ENCODE data around the gene NOXO1. TPM values are rescaled to one million over a fixed set of nuclear protein-coding genes. Genes with fewer than 3 reads are reported as not detected.

The NOXO1 gene
- total and polyA plus RNA-seq, 10 of the 15 experiments (the other 5 are each of a cell fraction or from before 2014, with no cell fraction given), result 0.09 to 0.76 (median 0.26) TPM; not detected in 4

DNA sequence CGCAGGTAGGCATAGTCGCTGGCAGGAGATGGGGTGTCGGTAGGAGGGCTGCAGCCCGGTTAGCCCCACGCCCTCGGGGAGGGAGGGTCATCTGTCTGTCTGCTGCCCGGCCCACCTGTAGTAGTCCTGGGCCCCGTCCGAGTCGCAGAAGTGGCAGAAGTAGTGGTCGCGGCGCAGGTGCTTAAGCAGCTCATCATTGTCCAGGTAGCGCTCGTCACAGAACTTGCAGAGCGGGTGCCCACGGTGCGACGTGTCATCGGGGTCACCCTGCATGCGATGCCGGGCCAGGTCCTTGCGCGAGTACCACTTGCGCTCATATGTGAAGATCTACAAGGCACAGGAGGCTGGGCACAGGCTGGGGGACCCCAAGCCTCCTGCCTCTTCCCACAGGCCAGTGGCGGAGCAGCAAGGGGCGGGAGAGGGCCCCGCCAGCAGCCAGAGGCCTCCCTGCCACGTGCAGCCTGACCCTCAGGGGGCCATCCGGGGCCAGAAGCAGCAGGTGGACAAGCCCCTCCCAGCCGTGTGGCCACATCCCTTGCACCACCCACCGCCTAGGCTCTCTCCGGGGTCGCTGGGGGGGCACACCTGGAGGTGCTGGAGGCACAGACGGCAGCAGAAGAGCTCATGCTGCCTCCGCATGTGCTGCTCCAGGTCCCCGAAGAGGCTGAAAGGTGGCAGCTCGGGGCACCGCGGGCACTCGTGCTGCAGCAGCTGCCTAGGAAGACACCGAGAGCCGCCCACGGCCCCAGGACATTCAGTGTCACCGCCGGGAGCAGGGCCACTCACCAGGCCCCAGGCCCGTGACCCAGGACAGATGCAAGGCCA lies 21.3 kb upstream of the NOXO1 start:
- WGBS (ENCODE audit: insufficient coverage, insufficient replicate concordance, low lambda C conversion rate, missing lambda C conversion rate), result 93% methylated on average over 47 of the region's 47 CpGs
- ChIA-PET RAD21 (ENCODE audit: unreplicated experiment) (interaction anchor here (0.6 to 2.5 kb wide), 4 partner anchors 12 to 152 kb away, joined by 3 to 14 read pairs (median 4); partner anchors contain the start of gene RPL3L), POLR2A (interaction anchor here (1.8 to 2.2 kb wide), 2 partner anchors 9 to 12 kb away, joined by 6 to 10 read pairs; no protein-coding TSS in a partner anchor), SMC1A (ENCODE audit: uncharacterized antibody, unreplicated experiment) (interaction anchor here (2.1 kb wide), 1 partner anchor 138 kb away, joined by 14 read pairs; no protein-coding TSS in a partner anchor), CTCF (interaction anchor here (0.6 to 4.3 kb wide), 9 partner anchors 9 to 197 kb away, joined by 3 to 54 read pairs (median 5); no protein-coding TSS in a partner anchor)
- Histone ChIP-seq H3K27ac (ENCODE audit: control insufficient read depth, insufficient read depth) (no peak overlapping the region), H3K27me3 (replicated peaks in 1 of 2; ENCODE audit: control insufficient read depth in 2 of 2, insufficient read depth in 2 of 2, low read length in 1 of 2) (no peaks in the 10 kb centered on the region), H3K4me1 (ENCODE audit: control insufficient read depth, insufficient read depth, low read length) (peaks cover 14% of the 10 kb centered on the region), H3K4me2 (ENCODE audit: control insufficient read depth, insufficient read depth) (no peak overlapping the region), H3K36me3 (ENCODE audit: control insufficient read depth in 2 of 2, insufficient read depth in 2 of 2, low read length in 1 of 2) (peaks cover 0 to 50% of the 10 kb centered on the region in 2 experiments; a peak in 3 of 4 replicates), H3K4me3 (no peak overlapping the region), H3K9ac (ENCODE audit: control insufficient read depth, insufficient read depth, low read length) (no peak overlapping the region), H2AFZ (ENCODE audit: control insufficient read depth, low read depth, low read length) (no peak overlapping the region), H3K9me3 (replicated peaks; ENCODE audit: control insufficient read depth, insufficient read depth, low read length) (no peaks in the 10 kb centered on the region), H4K20me1 (ENCODE audit: control insufficient read depth, insufficient read depth) (peaks cover 6% of the 10 kb centered on the region), H3K79me2 (ENCODE audit: control insufficient read depth, insufficient read depth, low read length) (peaks cover 38% of the 10 kb centered on the region)
- peak; percentile 2; the same call in 1 of the 2 replicates for TF ChIP-seq POLR2A (IDR thresholded peaks at IDR 0.05; ENCODE audit: low read depth, low read length)
- TF ChIP-seq MXI1 (IDR thresholded peaks at IDR 0.05; ENCODE audit: low read depth, low read length), result no peak
- intact Hi-C loops (cut with micrococcal nuclease; ENCODE audit: unreplicated experiment) (no loop called here), in situ Hi-C loops (cut with MboI) (no loop called here)
- ATAC-seq, result no peak
- no peak for DNase-seq (ENCODE audit: low read depth, low spot score)
- BruUV-seq (replicated peaks), result no TSS peak
- no peak for FAIRE-seq

DNA sequence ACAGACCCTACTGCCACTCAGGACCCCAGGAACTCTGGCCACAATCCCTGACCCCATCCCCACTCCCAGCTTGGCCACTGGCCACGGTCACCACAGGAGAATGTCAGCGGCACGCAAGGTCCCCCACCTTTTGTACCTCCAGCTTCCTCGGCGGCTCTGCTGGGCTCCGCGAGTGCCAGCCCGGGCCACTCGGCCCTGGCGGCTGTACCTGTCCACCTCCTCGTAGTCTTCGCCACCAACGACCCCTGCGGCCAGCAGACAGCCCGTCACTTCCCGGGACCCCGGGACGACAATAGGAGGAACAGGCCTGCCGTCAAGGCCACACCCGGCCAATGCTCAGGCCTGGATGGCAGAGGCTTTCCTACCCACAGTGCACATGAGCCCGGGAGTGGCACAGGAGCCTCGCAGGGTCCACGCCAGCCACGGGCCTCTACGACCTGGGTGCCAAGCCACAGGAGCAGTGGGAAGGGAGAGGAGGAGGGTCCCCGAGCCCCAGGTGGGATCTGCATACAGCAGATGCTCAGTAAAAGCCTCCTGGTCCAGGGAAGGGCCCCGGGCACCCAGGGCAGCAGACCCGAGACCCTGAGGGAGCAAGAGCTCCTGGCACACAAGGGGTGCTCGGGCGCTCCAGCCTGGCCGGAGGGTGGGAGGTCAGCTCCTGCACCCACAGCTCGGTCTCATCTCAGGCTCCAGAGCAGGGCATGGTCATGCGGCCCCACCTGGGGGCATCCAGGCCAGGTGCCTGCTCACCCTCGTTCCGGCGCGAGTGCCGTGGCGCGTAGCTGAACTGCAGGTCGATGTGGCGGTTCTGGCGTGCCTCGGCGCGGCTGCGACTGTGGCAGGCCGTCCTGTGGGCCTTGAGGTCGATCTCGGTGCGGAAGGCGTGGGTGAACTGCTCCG lies 20.4 kb upstream of the NOXO1 start:
- Histone ChIP-seq H3K4me1 (ENCODE audit: control insufficient read depth, insufficient read depth, low read length) (peaks cover 8% of the 10 kb centered on the region), H3K27me3 (replicated peaks in 1 of 2; ENCODE audit: control insufficient read depth in 2 of 2, insufficient read depth in 2 of 2, low read length in 1 of 2) (no peaks in the 10 kb centered on the region), H3K9me3 (replicated peaks; ENCODE audit: control insufficient read depth, insufficient read depth, low read length) (no peaks in the 10 kb centered on the region), H3K4me2 (ENCODE audit: control insufficient read depth, insufficient read depth) (no peak overlapping the region), H3K36me3 (ENCODE audit: control insufficient read depth in 2 of 2, insufficient read depth in 2 of 2, low read length in 1 of 2) (peaks cover 3 to 50% of the 10 kb centered on the region in 2 experiments), H4K20me1 (ENCODE audit: control insufficient read depth, insufficient read depth) (peaks cover 6% of the 10 kb centered on the region), H3K27ac (ENCODE audit: control insufficient read depth, insufficient read depth) (no peak overlapping the region), H3K79me2 (ENCODE audit: control insufficient read depth, insufficient read depth, low read length) (peaks cover 28% of the 10 kb centered on the region), H3K9ac (ENCODE audit: control insufficient read depth, insufficient read depth, low read length) (no peak overlapping the region), H3K4me3 (no peak overlapping the region), H2AFZ (ENCODE audit: control insufficient read depth, low read depth, low read length) (no peak overlapping the region)
- WGBS (ENCODE audit: insufficient coverage, insufficient replicate concordance, low lambda C conversion rate, missing lambda C conversion rate), result 97% methylated on average over 53 of the region's 53 CpGs
- in situ Hi-C loops (cut with MboI) (no loop called here), intact Hi-C loops (cut with micrococcal nuclease; ENCODE audit: unreplicated experiment) (no loop called here)
- no peak for TF ChIP-seq FOS (IDR thresholded peaks at IDR 0.05; ENCODE audit: borderline replicate concordance, extremely low read depth, insufficient read length)
- TF ChIP-seq IKZF2 (IDR thresholded peaks at IDR 0.05), result no peak
- no peak for TF ChIP-seq ATF7 (IDR thresholded peaks at IDR 0.05; ENCODE audit: low read depth)
- TF ChIP-seq POLR2A (IDR thresholded peaks at IDR 0.05; ENCODE audit: low read depth, low read length), result peak; percentile 26
- TF ChIP-seq SMARCA5 (IDR thresholded peaks at IDR 0.05), result no peak
- TF ChIP-seq TCF7 (IDR thresholded peaks at IDR 0.05; ENCODE audit: borderline replicate concordance), result no peak
- DNase-seq (ENCODE audit: low read depth, low spot score) (no peak), ATAC-seq (no peak), FAIRE-seq (no peak)
- ChIA-PET SMC1A (ENCODE audit: uncharacterized antibody, unreplicated experiment) (no interaction called here), RAD21 (ENCODE audit: unreplicated experiment) (interaction anchor here (0.6 to 2.5 kb wide), 3 partner anchors 11 to 138 kb away, joined by 3 to 14 read pairs (median 4); no protein-coding TSS in a partner anchor), CTCF (interaction anchor here (0.7 to 4.3 kb wide), 5 partner anchors 8 to 198 kb away, joined by 3 to 54 read pairs (median 4); no protein-coding TSS in a partner anchor), POLR2A (no interaction called here)
- no TSS peak for BruUV-seq (replicated peaks)

Data from GM12878 (cell line).